ENCODE measurements around the gene FOXO3.

FOXO3 gene

GRCh38 chr6:108541843-108542759, 18.6 kb upstream of the FOXO3 start:
- peak overlapping the region; percentile 55 for H3K4me3 ChIP-seq (ENCODE audit: low read length)
- no peaks in the 10 kb centered on the region for H3K27me3 ChIP-seq (ENCODE audit: control insufficient read depth, insufficient read depth, low read length)
- H3K9ac ChIP-seq (ENCODE audit: low read depth, low read length), result no peak overlapping the region
- no peaks in the 10 kb centered on the region for H3K4me1 ChIP-seq (ENCODE audit: control insufficient read depth, insufficient read depth, low read length)
- no peaks in the 10 kb centered on the region for H3K9me3 ChIP-seq (replicated peaks; ENCODE audit: low read length)
- H3K4me2 ChIP-seq (ENCODE audit: low read length), result peak overlapping the region; percentile 71
- no peaks in the 10 kb centered on the region for H3K36me3 ChIP-seq (ENCODE audit: insufficient read depth, low read length)

DNA sequence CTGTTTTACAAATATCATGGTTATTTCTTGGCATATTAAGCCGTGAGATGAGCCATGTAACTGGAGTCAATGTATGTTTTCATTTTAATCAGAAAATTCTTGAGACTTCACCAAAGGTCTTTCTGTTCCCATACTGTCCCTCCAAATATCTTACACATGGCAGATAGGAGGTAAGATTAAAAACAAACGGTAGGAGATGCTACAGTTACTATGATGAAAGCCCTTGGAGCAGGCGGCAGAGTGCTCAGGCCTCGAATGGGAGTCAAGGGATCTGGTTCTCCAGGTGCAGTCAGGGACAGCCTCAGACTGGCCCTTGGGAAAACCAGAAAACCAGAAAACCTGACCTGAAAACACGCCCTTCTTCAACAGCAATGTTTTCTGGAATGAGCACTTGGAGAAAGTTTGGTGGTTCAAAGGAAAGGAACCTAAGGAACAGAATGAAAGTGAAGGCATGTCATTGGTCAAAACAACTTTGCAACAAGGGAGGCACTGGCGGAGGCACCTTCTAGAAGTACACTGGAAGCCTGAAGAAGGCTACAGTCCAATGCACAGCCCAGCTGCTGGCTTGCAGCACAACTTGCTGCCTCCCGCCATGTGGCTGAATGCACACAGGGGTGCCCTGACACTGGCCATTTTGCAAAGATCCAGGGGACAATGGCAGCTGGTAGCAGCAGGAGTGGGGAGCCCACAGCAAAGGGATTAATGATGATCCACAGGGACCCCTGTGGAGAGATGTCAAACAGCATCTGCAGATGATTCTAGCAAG, 17.4 kb upstream of the FOXO3 start:
- Histone ChIP-seq H3K36me3 (ENCODE audit: insufficient read depth, low read length) (no peaks in the 10 kb centered on the region), H3K4me2 (ENCODE audit: low read length) (no peak overlapping the region), H3K9me3 (replicated peaks; ENCODE audit: low read length) (no peaks in the 10 kb centered on the region), H3K4me3 (ENCODE audit: low read length) (no peak overlapping the region), H3K4me1 (ENCODE audit: control insufficient read depth, insufficient read depth, low read length) (no peaks in the 10 kb centered on the region), H3K27me3 (ENCODE audit: control insufficient read depth, insufficient read depth, low read length) (no peaks in the 10 kb centered on the region), H3K9ac (ENCODE audit: low read depth, low read length) (no peak overlapping the region)

DNA sequence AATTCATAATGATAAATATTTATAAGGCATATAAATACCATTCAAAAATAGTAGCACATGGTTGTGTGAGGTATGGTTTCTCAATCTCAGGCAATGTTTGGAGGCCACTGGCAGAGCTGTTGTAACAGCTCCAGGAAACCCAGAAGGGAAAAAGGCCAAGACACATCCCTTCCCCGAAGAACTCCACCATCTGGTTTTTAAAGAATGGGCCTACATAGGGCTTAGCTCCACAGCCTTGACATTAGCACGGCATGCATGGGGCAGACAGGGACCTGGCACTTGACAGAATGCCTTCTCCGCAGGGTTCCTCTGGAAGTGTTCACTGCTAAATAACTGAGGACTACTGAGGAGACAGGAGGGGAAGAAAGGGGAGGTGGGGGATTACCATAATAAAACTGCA, 16.1 kb upstream of the FOXO3 start:
- Histone ChIP-seq H3K27me3 (ENCODE audit: control insufficient read depth, insufficient read depth, low read length) (no peaks in the 10 kb centered on the region), H3K4me3 (ENCODE audit: low read length) (no peak overlapping the region), H3K4me2 (ENCODE audit: low read length) (no peak overlapping the region), H3K9me3 (replicated peaks; ENCODE audit: low read length) (no peaks in the 10 kb centered on the region), H3K4me1 (ENCODE audit: control insufficient read depth, insufficient read depth, low read length) (no peaks in the 10 kb centered on the region), H3K36me3 (ENCODE audit: insufficient read depth, low read length) (no peaks in the 10 kb centered on the region), H3K9ac (ENCODE audit: low read depth, low read length) (no peak overlapping the region)

DNA sequence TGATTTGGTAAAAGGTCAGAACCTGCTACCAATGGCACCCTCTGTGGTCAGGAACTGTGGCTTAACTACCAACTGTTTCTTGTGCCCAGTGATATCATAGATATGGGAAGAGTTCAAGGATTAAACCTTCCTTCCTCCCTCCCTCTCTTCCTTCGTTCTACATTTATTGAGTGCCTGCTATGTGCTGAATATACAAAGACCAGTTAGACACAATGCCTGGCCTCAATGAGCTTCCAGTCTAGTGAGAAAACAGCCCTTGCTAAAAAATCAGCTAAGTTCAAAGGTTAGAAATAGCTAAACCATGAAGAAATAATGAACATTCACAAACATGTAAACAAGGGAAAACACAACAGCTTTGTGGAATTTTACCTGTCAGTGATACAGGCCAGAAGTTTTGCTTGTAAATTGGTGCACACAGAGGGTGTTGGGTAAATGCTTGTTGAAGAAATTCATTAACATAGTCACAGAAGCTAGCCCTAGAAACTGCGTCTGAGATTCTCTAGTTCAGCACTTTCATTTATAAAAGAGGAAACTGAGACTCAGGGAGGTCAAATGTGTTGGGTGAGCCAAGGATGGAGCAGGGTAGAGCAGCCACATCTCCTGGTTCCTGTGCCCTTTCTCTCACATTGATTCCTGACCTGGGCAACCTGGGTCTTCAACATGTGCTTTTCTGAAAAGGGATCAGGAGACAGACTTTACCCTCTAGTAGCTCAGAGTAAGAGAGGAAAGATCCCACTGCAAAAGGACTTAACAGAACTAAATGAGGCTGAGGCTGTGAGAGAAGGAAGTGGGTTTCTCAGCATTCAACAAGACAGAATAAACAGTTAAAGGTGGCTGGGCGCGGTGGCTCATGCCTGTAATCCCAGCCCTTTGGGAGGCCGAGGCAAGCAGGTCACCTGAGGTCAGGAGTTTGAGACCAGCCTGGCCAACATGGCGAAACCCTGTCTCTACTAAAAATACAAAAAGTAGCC, 14.4 kb upstream of the FOXO3 start:
- Histone ChIP-seq H3K4me3 (ENCODE audit: low read length) (no peak overlapping the region), H3K36me3 (ENCODE audit: insufficient read depth, low read length) (no peaks in the 10 kb centered on the region), H3K9ac (ENCODE audit: low read depth, low read length) (no peak overlapping the region), H3K4me2 (ENCODE audit: low read length) (no peak overlapping the region), H3K9me3 (replicated peaks; ENCODE audit: low read length) (no peaks in the 10 kb centered on the region), H3K27me3 (ENCODE audit: control insufficient read depth, insufficient read depth, low read length) (no peaks in the 10 kb centered on the region), H3K4me1 (ENCODE audit: control insufficient read depth, insufficient read depth, low read length) (no peaks in the 10 kb centered on the region)

DNA sequence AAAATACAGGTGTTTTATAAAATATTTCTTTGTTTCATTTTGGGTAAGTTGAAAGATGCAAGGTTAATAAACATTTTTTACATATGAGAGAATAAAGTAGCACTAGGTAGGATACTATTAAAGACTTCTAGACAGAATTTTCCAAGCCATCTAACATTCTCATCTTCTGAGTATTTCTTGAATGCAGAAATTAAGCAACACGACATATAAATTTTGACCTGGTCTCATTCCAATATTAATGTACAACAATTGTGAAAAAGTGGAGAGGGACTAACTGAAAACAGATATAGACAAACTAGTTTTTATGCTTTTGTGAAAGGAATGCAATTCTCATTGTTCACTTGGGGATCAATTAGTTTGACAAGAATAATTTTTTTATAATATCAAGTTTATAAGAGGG, 11.5 kb upstream of the FOXO3 start:
- Histone ChIP-seq H3K4me3 (ENCODE audit: low read length) (no peak overlapping the region), H3K4me2 (ENCODE audit: low read length) (no peak overlapping the region), H3K36me3 (ENCODE audit: insufficient read depth, low read length) (no peaks in the 10 kb centered on the region), H3K4me1 (ENCODE audit: control insufficient read depth, insufficient read depth, low read length) (no peaks in the 10 kb centered on the region), H3K9me3 (replicated peaks; ENCODE audit: low read length) (no peaks in the 10 kb centered on the region), H3K9ac (ENCODE audit: low read depth, low read length) (no peak overlapping the region), H3K27me3 (ENCODE audit: control insufficient read depth, insufficient read depth, low read length) (no peaks in the 10 kb centered on the region)

DNA sequence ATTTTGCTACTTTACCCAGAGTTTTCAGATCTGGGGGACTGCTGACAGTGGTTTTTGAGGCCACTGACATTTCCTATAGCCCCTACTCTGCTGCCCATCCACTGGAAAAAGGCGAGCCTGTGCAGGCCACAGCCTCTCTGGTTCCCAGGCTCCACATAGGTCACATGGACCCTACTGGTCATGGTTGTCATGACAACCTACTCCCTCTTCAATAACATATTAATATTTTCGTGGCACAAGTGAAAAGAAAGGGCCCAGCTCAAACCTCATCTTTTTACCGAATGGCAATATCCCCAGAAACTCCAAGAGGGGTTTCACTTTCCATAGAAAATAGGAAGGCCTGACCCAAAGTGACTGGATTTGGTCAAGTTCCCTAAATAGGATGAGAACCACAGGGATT, 11.0 kb upstream of the FOXO3 start:
- Histone ChIP-seq H3K9ac (ENCODE audit: low read depth, low read length) (no peak overlapping the region), H3K36me3 (ENCODE audit: insufficient read depth, low read length) (no peaks in the 10 kb centered on the region), H3K4me1 (ENCODE audit: control insufficient read depth, insufficient read depth, low read length) (no peaks in the 10 kb centered on the region), H3K9me3 (replicated peaks; ENCODE audit: low read length) (no peaks in the 10 kb centered on the region), H3K4me3 (ENCODE audit: low read length) (no peak overlapping the region), H3K4me2 (ENCODE audit: low read length) (no peak overlapping the region), H3K27me3 (ENCODE audit: control insufficient read depth, insufficient read depth, low read length) (no peaks in the 10 kb centered on the region)

- Histone ChIP-seq H3K36me3 (ENCODE audit: insufficient read depth, low read length) (no peaks in the 10 kb centered on the region), H3K4me1 (ENCODE audit: control insufficient read depth, insufficient read depth, low read length) (peaks cover 3% of the 10 kb centered on the region), H3K27me3 (ENCODE audit: control insufficient read depth, insufficient read depth, low read length) (no peaks in the 10 kb centered on the region), H3K9me3 (replicated peaks; ENCODE audit: low read length) (no peaks in the 10 kb centered on the region), H3K4me2 (ENCODE audit: low read length) (no peak overlapping the region), H3K9ac (ENCODE audit: low read depth, low read length) (no peak overlapping the region), H3K4me3 (ENCODE audit: low read length) (no peak overlapping the region)
Observed at GRCh38 chr6:108550256-108550655, 10.5 kb upstream of the FOXO3 start.

DNA sequence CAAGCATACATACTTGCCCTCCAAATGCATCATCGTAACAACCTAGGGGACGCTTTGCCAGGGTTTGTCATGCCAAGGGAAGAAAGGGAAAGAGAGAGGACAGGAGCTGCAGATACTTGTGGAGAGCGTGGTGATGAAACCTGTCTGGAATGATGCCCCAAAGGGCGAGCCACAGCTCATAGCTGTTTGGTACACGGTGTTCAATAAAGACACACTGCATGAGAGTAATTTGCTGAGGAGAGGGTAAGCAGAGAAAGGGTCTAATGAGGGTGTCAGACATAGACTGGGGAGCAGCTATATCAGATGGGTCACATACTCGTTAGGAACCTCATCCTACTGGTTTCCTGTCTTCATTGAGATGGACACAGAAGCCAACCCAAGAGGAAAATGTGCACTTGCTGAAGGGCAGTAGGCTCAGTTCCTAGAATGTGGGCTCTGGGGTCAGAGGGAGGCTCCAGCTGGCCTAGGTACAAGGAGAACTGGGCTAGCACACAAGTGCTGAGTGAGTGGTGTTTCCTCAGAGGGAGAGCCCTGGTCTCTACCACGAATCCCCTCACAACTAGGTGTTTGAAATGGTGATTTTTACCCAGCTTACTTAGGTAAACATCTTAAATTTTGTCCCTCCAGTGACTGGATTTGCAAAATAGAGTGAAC, 5.2 kb upstream of the FOXO3 start:
- Histone ChIP-seq H3K27me3 (ENCODE audit: control insufficient read depth, insufficient read depth, low read length) (no peaks in the 10 kb centered on the region), H3K36me3 (ENCODE audit: insufficient read depth, low read length) (no peaks in the 10 kb centered on the region), H3K9ac (ENCODE audit: low read depth, low read length) (no peak overlapping the region), H3K4me1 (ENCODE audit: control insufficient read depth, insufficient read depth, low read length) (peaks cover 15% of the 10 kb centered on the region), H3K9me3 (replicated peaks; ENCODE audit: low read length) (no peaks in the 10 kb centered on the region), H3K4me2 (ENCODE audit: low read length) (no peak overlapping the region), H3K4me3 (ENCODE audit: low read length) (no peak overlapping the region)

DNA sequence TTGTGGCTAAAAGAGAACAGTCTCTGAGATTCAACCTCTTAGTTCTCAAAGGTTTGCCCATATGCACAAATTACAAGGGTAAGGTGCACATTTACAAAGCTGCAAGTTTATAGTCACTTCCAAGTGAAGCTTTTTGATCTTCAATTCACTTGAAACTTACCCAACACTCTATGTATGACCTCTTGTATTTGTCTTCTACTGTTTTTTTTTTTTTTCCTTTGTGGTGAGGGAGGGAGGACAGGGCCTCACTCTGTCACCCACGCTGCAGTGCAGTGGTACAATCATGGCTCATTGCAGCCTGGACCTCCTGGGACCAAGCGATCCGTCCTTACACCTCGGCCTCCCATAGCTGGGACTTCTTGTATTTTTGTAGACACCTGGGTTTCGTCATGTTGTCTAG, 4.5 kb upstream of the FOXO3 start:
- Histone ChIP-seq H3K36me3 (ENCODE audit: insufficient read depth, low read length) (no peaks in the 10 kb centered on the region), H3K4me1 (ENCODE audit: control insufficient read depth, insufficient read depth, low read length) (peaks cover 15% of the 10 kb centered on the region), H3K9me3 (replicated peaks; ENCODE audit: low read length) (no peaks in the 10 kb centered on the region), H3K9ac (ENCODE audit: low read depth, low read length) (no peak overlapping the region), H3K4me3 (ENCODE audit: low read length) (no peak overlapping the region), H3K4me2 (ENCODE audit: low read length) (no peak overlapping the region), H3K27me3 (ENCODE audit: control insufficient read depth, insufficient read depth, low read length) (no peaks in the 10 kb centered on the region)

DNA sequence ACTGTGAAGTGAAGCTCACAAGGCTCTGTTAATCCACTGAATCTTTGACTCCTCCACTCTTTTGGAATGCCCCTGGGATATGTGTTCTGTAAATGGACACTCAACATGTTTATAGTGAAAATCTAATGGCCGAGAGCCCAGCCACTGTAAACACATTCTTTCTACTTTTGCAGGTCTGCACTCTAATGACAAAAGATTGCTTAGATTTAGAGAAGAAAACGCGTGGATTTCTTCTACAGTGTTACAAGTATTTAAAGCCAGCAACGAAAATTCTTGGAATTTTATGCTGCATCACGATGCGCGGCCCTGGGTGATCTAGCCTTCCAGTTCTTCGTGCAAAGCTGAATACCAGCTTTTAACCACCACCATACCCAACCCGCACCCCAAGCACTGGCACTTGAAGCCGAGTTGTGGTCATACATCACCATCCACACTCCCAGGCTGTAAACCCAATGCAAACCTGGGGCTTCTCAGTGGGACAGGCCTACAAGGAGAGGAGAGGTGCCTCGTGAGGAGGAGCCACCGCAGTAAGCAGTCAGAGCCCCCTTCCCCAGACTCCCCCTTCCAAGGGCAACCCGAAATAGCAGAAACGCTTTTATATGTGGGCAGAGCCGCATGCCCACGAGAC, 3.7 kb upstream of the FOXO3 start:
- H3K9ac ChIP-seq (ENCODE audit: low read depth, low read length), result peak overlapping the region; percentile 70
- peaks cover 15% of the 10 kb centered on the region for H3K4me1 ChIP-seq (ENCODE audit: control insufficient read depth, insufficient read depth, low read length)
- peak overlapping the region; percentile 95 for H3K4me3 ChIP-seq (ENCODE audit: low read length)
- H3K27me3 ChIP-seq (ENCODE audit: control insufficient read depth, insufficient read depth, low read length), result no peaks in the 10 kb centered on the region
- H3K9me3 ChIP-seq (replicated peaks; ENCODE audit: low read length), result no peaks in the 10 kb centered on the region
- H3K36me3 ChIP-seq (ENCODE audit: insufficient read depth, low read length), result peaks cover 4% of the 10 kb centered on the region
- peak overlapping the region; percentile 93 for H3K4me2 ChIP-seq (ENCODE audit: low read length)

Measured in skeletal muscle satellite cell (primary cell).